NT2/D1 (cell line): ENCODE results near the gene GABRA4.

Source experiments
- DNase-seq: peaks from one replicate; pipeline ENCODE4 v3.0.0-alpha.2; 2011; ENCODE audit warnings: low read depth, low spot score
- H3K27me3 ChIP-seq: 2 replicates; pipeline ENCODE4 v1.6.0; 2011; ENCODE audit warnings: mild to moderate bottlenecking; ENCODE audit not compliant: insufficient read length, insufficient read depth
- H3K36me3 ChIP-seq: 2 replicates; pipeline ENCODE4 v1.6.1; 2011; ENCODE audit warnings: mild to moderate bottlenecking, low read length, mixed read lengths; ENCODE audit not compliant: insufficient read depth, insufficient read length
- H3K4me1 ChIP-seq: 2 replicates; pipeline ENCODE4 v1.5.1; 2011; ENCODE audit not compliant: insufficient read depth, insufficient read length
- H3K4me3 ChIP-seq: 2 replicates; pipeline ENCODE4 v1.5.1; 2011; ENCODE audit warnings: low read depth; ENCODE audit not compliant: insufficient read length
- H3K9ac ChIP-seq: 2 replicates; pipeline ENCODE4 v1.6.0; 2011; ENCODE audit warnings: low read depth; ENCODE audit not compliant: insufficient read length
- H3K9me3 ChIP-seq: 2 replicates; pipeline ENCODE4 v1.5.1; 2011; ENCODE audit warnings: mild to moderate bottlenecking, low read length; ENCODE audit not compliant: insufficient read depth
- SUZ12 ChIP-seq: IDR thresholded peaks from 2 replicates; pipeline ENCODE4 v1.6.1; 2011; ENCODE audit not compliant: insufficient read length, insufficient read depth; ENCODE audit errors: extremely low read depth
- YY1 ChIP-seq: IDR thresholded peaks from 2 replicates; pipeline ENCODE4 v1.6.1; 2011; ENCODE audit not compliant: insufficient read length, insufficient read depth
- ZNF274 ChIP-seq: IDR thresholded peaks from 2 replicates; pipeline ENCODE4 v1.6.1; 2011; ENCODE audit warnings: mild to moderate bottlenecking, low read depth, low read length

The GABRA4 gene

GRCh38 chr4:46890056-46890455 lies 103.3 kb downstream of the GABRA4 start:
- Histone ChIP-seq H3K4me3 (no peak overlapping the region), H3K9ac (no peak overlapping the region), H3K9me3 (no peaks in the 10 kb centered on the region), H3K27me3 (no peaks in the 10 kb centered on the region), H3K36me3 (no peaks in the 10 kb centered on the region), H3K4me1 (no peaks in the 10 kb centered on the region)
- no peak for TF ChIP-seq SUZ12
- no peak for TF ChIP-seq ZNF274
- TF ChIP-seq YY1, result no peak
- no peak for DNase-seq

GRCh38 chr4:46889410-46889809 lies 104.0 kb downstream of the GABRA4 start:
- no peak overlapping the region for H3K4me3 ChIP-seq
- TF ChIP-seq ZNF274, result no peak
- no peak for TF ChIP-seq SUZ12
- no peak for TF ChIP-seq YY1
- H3K27me3 ChIP-seq, result no peaks in the 10 kb centered on the region
- H3K9me3 ChIP-seq, result no peaks in the 10 kb centered on the region
- no peak for DNase-seq
- H3K4me1 ChIP-seq, result no peaks in the 10 kb centered on the region
- H3K36me3 ChIP-seq, result no peaks in the 10 kb centered on the region
- no peak overlapping the region for H3K9ac ChIP-seq

DNA sequence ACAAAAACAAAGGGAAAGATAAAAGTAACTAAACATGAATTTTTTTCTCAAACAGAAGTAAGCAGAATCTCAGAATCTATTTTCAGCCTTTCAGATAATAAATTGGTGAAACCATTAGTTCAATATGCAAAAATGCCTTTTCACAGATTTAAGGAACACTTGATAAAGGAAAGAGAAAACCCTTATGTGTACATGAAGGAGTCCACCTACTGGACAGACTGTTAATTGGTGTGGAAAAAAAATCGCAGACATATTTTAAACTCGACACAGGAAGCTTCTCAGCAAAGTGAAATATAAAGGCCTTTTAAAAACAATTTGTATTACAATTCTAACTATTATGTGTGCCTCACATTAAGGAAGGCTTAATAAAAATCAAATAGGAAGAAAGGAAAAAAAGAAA lies 106.7 kb downstream of the GABRA4 start:
- Histone ChIP-seq H3K9me3 (no peaks in the 10 kb centered on the region), H3K4me1 (no peaks in the 10 kb centered on the region), H3K36me3 (no peaks in the 10 kb centered on the region), H3K9ac (no peak overlapping the region), H3K27me3 (no peaks in the 10 kb centered on the region), H3K4me3 (no peak overlapping the region)
- TF ChIP-seq SUZ12, result no peak
- TF ChIP-seq YY1, result no peak
- no peak for TF ChIP-seq ZNF274
- DNase-seq, result no peak

DNA sequence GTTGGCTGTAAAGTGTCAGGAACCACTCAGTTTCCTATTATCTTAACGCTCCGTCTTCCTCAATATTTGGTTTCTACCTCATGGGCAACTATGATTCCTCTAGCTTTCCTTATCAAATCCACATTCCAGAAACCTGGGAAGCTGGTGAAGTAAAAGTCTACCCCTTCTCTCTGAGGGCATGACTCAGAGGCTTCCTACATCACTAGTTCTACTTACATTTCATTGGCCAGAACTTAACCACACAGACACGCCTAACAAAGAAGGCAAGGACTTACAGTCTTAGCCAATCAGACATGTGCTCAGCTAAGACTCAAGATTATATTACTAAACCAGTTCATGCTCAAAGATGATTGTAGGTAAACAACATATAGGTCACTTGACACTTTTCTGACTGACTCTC lies 114.7 kb downstream of the GABRA4 start:
- H3K9me3 ChIP-seq, result no peaks in the 10 kb centered on the region
- DNase-seq, result no peak
- no peaks in the 10 kb centered on the region for H3K4me1 ChIP-seq
- no peak overlapping the region for H3K9ac ChIP-seq
- no peaks in the 10 kb centered on the region for H3K27me3 ChIP-seq
- H3K4me3 ChIP-seq, result no peak overlapping the region
- no peak for TF ChIP-seq ZNF274
- TF ChIP-seq YY1, result no peak
- TF ChIP-seq SUZ12, result no peak
- H3K36me3 ChIP-seq, result no peaks in the 10 kb centered on the region

- H3K9ac ChIP-seq, result no peak overlapping the region
- DNase-seq, result no peak
- TF ChIP-seq SUZ12 (no peak), YY1 (no peak), ZNF274 (no peak)
These were observed 118.6 kb downstream of the GABRA4 start for GRCh38 chr4:46874811-46875210.

DNA sequence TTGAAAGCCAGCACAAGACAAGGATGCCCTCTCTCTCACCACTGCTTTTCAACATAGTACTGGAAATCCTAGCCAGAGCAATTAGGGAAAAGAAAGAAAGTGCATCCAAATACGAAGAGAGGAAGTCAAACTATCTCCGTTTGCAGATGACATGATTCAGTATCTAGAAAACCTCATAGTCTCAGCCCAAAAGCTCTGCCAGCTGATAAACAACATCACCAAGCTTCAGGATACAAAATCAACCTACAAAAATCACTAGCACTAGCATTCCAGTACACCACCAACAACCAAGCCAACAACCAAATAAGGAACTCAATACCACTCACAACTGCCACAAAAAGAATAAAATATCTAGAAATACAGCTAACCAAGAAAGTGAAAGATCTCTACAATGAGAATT lies 123.0 kb downstream of the GABRA4 start:
- H3K9ac ChIP-seq, result no peak overlapping the region
- H3K27me3 ChIP-seq, result no peaks in the 10 kb centered on the region
- H3K4me1 ChIP-seq, result no peaks in the 10 kb centered on the region
- DNase-seq, result no peak
- no peaks in the 10 kb centered on the region for H3K36me3 ChIP-seq
- TF ChIP-seq SUZ12 (no peak), YY1 (no peak), ZNF274 (no peak)
- no peaks in the 10 kb centered on the region for H3K9me3 ChIP-seq
- H3K4me3 ChIP-seq, result no peak overlapping the region

More at GRCh38 chr4:46874811-46875210, 118.6 kb downstream of the GABRA4 start:
- Histone ChIP-seq H3K27me3 (no peaks in the 10 kb centered on the region), H3K36me3 (no peaks in the 10 kb centered on the region), H3K4me1 (no peaks in the 10 kb centered on the region), H3K9me3 (no peaks in the 10 kb centered on the region), H3K4me3 (no peak overlapping the region)
